CD1c-positive myeloid dendritic cell (primary cell): ENCODE results near the gene TAF13.

Experiments
- DNase-seq: peaks from one replicate; pipeline ENCODE4 v3.0.0-alpha.2; 2016; ENCODE audit errors: extremely low spot score

TAF13 gene

GRCh38 chr1:109075531-109076490 is at the start of gene TAF13:
Gene TAF13, minus strand, starts transcription at chr1:109076003. Its CDS starts 56 bp downstream, at chr1:109075947.
- DNase-seq = peak; percentile 97

GRCh38 chr1:109120356-109120755 is 44.6 kb upstream of the TAF13 start:
- no peak for DNase-seq

GRCh38 chr1:109118089-109118488 is 42.3 kb upstream of the TAF13 start:
- no peak for DNase-seq

GRCh38 chr1:109116286-109116685 is 40.5 kb upstream of the TAF13 start:
- no peak for DNase-seq

- no peak for DNase-seq
Observed at GRCh38 chr1:109115685-109116084, 39.9 kb upstream of the TAF13 start.

GRCh38 chr1:109114342-109114674 is 38.5 kb upstream of the TAF13 start:
- no peak for DNase-seq

GRCh38 chr1:109113590-109114341 is 38.0 kb upstream of the TAF13 start, which contains the start of gene ELAPOR1:
Gene ELAPOR1, plus strand, starts transcription at chr1:109114115. Its CDS starts 69 bp downstream, at chr1:109114184.
- peak; percentile 63 for DNase-seq

- DNase-seq = peak; percentile 95
Observed at GRCh38 chr1:109112652-109113285, 37.0 kb upstream of the TAF13 start.

- DNase-seq = peak; percentile 70
Observed at GRCh38 chr1:109112056-109112651, 36.4 kb upstream of the TAF13 start.

GRCh38 chr1:109111386-109112055 is 35.7 kb upstream of the TAF13 start:
- DNase-seq = peak; percentile 67

- DNase-seq = no peak
Observed at GRCh38 chr1:109109906-109110305, 34.1 kb upstream of the TAF13 start.

GRCh38 chr1:109107785-109108184 is 32.0 kb upstream of the TAF13 start:
- DNase-seq = no peak

GRCh38 chr1:109105881-109106280 is 30.1 kb upstream of the TAF13 start:
- no peak for DNase-seq

GRCh38 chr1:109104364-109105151 is 28.8 kb upstream of the TAF13 start:
- no peak for DNase-seq

- DNase-seq = peak; percentile 99
Observed at GRCh38 chr1:109099938-109100773, 24.4 kb upstream of the TAF13 start.

GRCh38 chr1:109096120-109096519 is 20.3 kb upstream of the TAF13 start:
- DNase-seq = no peak

- no peak for DNase-seq
Observed at GRCh38 chr1:109095631-109096030, 19.8 kb upstream of the TAF13 start.

- DNase-seq = no peak
Observed at GRCh38 chr1:109094871-109095270, 19.1 kb upstream of the TAF13 start.

GRCh38 chr1:109094377-109094803 is 18.6 kb upstream of the TAF13 start:
- no peak for DNase-seq

GRCh38 chr1:109091839-109092193 is 16.0 kb upstream of the TAF13 start:
- peak; percentile 85 for DNase-seq
